Measurements from ENCODE around the gene MAIP1.

MAIP1 gene

GRCh38 chr2:199968126-199968525 lies 12.7 kb downstream of the MAIP1 start:
- Mint-ChIP-seq H3K4me1 (ENCODE audit: low read depth) (no peaks in the 10 kb centered on the region), H3K27ac (no peak overlapping the region), H3K4me3 (no peak overlapping the region), H3K36me3 (ENCODE audit: low read depth) (peaks cover 79% of the 10 kb centered on the region), H3K9me3 (no peaks in the 10 kb centered on the region), H3K27me3 (no peaks in the 10 kb centered on the region)
- DNase-seq: no peak

- DNase-seq: no peak
- H3K27me3 Mint-ChIP-seq: no peaks in the 10 kb centered on the region
- H3K9me3 Mint-ChIP-seq: no peaks in the 10 kb centered on the region
- no peak overlapping the region for H3K4me3 Mint-ChIP-seq
- H3K27ac Mint-ChIP-seq: no peak overlapping the region
- H3K4me1 Mint-ChIP-seq (ENCODE audit: low read depth): peaks cover under 1% of the 10 kb centered on the region
- peaks cover 54% of the 10 kb centered on the region for H3K36me3 Mint-ChIP-seq (ENCODE audit: low read depth)
Measured at GRCh38 chr2:199972088-199972626, 16.8 kb downstream of the MAIP1 start.

- no peaks in the 10 kb centered on the region for H3K27me3 Mint-ChIP-seq
- H3K27ac Mint-ChIP-seq: no peak overlapping the region
- peaks cover 14% of the 10 kb centered on the region for H3K4me1 Mint-ChIP-seq (ENCODE audit: low read depth)
- H3K36me3 Mint-ChIP-seq (ENCODE audit: low read depth): peaks cover 39% of the 10 kb centered on the region
- no peak for DNase-seq
- H3K9me3 Mint-ChIP-seq: no peaks in the 10 kb centered on the region
- no peak overlapping the region for H3K4me3 Mint-ChIP-seq
Measured at GRCh38 chr2:199973703-199974102, 18.3 kb downstream of the MAIP1 start.

- H3K4me3 Mint-ChIP-seq: no peak overlapping the region
- peaks cover 23% of the 10 kb centered on the region for H3K4me1 Mint-ChIP-seq (ENCODE audit: low read depth)
Measured at GRCh38 chr2:199975273-199975895, 20.0 kb downstream of the MAIP1 start.

GRCh38 chr2:199977984-199978415 lies 22.6 kb downstream of the MAIP1 start:
- no peaks in the 10 kb centered on the region for H3K27me3 Mint-ChIP-seq
- DNase-seq: no peak
- H3K4me1 Mint-ChIP-seq (ENCODE audit: low read depth): peaks cover 23% of the 10 kb centered on the region
- no peak overlapping the region for H3K4me3 Mint-ChIP-seq
- H3K27ac Mint-ChIP-seq: peak overlapping the region; percentile 75
- H3K9me3 Mint-ChIP-seq: no peaks in the 10 kb centered on the region
- peaks cover 12% of the 10 kb centered on the region for H3K36me3 Mint-ChIP-seq (ENCODE audit: low read depth)

More at GRCh38 chr2:199975273-199975895, 20.0 kb downstream of the MAIP1 start:
- Mint-ChIP-seq H3K27me3 (no peaks in the 10 kb centered on the region), H3K9me3 (no peaks in the 10 kb centered on the region), H3K27ac (no peak overlapping the region), H3K36me3 (ENCODE audit: low read depth) (peaks cover 29% of the 10 kb centered on the region)
- no peak for DNase-seq

GRCh38 chr2:199979398-199979797 lies 24.0 kb downstream of the MAIP1 start:
- H3K9me3 Mint-ChIP-seq: no peaks in the 10 kb centered on the region
- no peak for DNase-seq
- no peaks in the 10 kb centered on the region for H3K27me3 Mint-ChIP-seq
- no peak overlapping the region for H3K27ac Mint-ChIP-seq
- peaks cover 4% of the 10 kb centered on the region for H3K36me3 Mint-ChIP-seq (ENCODE audit: low read depth)
- peaks cover 23% of the 10 kb centered on the region for H3K4me1 Mint-ChIP-seq (ENCODE audit: low read depth)
- H3K4me3 Mint-ChIP-seq: no peak overlapping the region

GRCh38 chr2:199979832-199980628 lies 24.6 kb downstream of the MAIP1 start:
- H3K9me3 Mint-ChIP-seq: no peaks in the 10 kb centered on the region
- peaks cover 2% of the 10 kb centered on the region for H3K36me3 Mint-ChIP-seq (ENCODE audit: low read depth)
- H3K27ac Mint-ChIP-seq: no peak overlapping the region
- no peaks in the 10 kb centered on the region for H3K27me3 Mint-ChIP-seq
- H3K4me1 Mint-ChIP-seq (ENCODE audit: low read depth): peaks cover 23% of the 10 kb centered on the region
- DNase-seq: peak; percentile 86
- H3K4me3 Mint-ChIP-seq: no peak overlapping the region

- Mint-ChIP-seq H3K4me1 (ENCODE audit: low read depth) (peaks cover 26% of the 10 kb centered on the region), H3K4me3 (no peak overlapping the region), H3K27ac (no peak overlapping the region), H3K36me3 (ENCODE audit: low read depth) (no peaks in the 10 kb centered on the region), H3K9me3 (no peaks in the 10 kb centered on the region), H3K27me3 (no peaks in the 10 kb centered on the region)
- no peak for DNase-seq
Measured at GRCh38 chr2:199982126-199982843, 26.9 kb downstream of the MAIP1 start.

GRCh38 chr2:199983534-199983933 lies 28.2 kb downstream of the MAIP1 start:
- DNase-seq: no peak
- Mint-ChIP-seq H3K4me3 (no peak overlapping the region), H3K36me3 (ENCODE audit: low read depth) (no peaks in the 10 kb centered on the region), H3K4me1 (ENCODE audit: low read depth) (peaks cover 15% of the 10 kb centered on the region), H3K27me3 (no peaks in the 10 kb centered on the region), H3K9me3 (no peaks in the 10 kb centered on the region), H3K27ac (no peak overlapping the region)

GRCh38 chr2:199984159-199984558 lies 28.8 kb downstream of the MAIP1 start:
- H3K9me3 Mint-ChIP-seq: no peaks in the 10 kb centered on the region
- H3K36me3 Mint-ChIP-seq (ENCODE audit: low read depth): no peaks in the 10 kb centered on the region
- H3K4me3 Mint-ChIP-seq: no peak overlapping the region
- no peaks in the 10 kb centered on the region for H3K27me3 Mint-ChIP-seq
- DNase-seq: no peak
- H3K4me1 Mint-ChIP-seq (ENCODE audit: low read depth): peaks cover 10% of the 10 kb centered on the region
- no peak overlapping the region for H3K27ac Mint-ChIP-seq

GRCh38 chr2:199984755-199985154 lies 29.4 kb downstream of the MAIP1 start:
- no peak overlapping the region for H3K4me3 Mint-ChIP-seq
- no peak overlapping the region for H3K27ac Mint-ChIP-seq
- H3K27me3 Mint-ChIP-seq: no peaks in the 10 kb centered on the region
- DNase-seq: no peak
- no peaks in the 10 kb centered on the region for H3K36me3 Mint-ChIP-seq (ENCODE audit: low read depth)
- H3K9me3 Mint-ChIP-seq: no peaks in the 10 kb centered on the region
- peaks cover 8% of the 10 kb centered on the region for H3K4me1 Mint-ChIP-seq (ENCODE audit: low read depth)

- Mint-ChIP-seq H3K9me3 (no peaks in the 10 kb centered on the region), H3K4me3 (no peak overlapping the region), H3K27ac (peak overlapping the region; percentile 10), H3K4me1 (ENCODE audit: low read depth) (peaks cover 5% of the 10 kb centered on the region), H3K27me3 (no peaks in the 10 kb centered on the region), H3K36me3 (ENCODE audit: low read depth) (no peaks in the 10 kb centered on the region)
- DNase-seq: peak; percentile 55
Measured at GRCh38 chr2:199985625-199986207, 30.3 kb downstream of the MAIP1 start.

GRCh38 chr2:199987586-199987985 lies 32.2 kb downstream of the MAIP1 start:
- DNase-seq: no peak
- no peaks in the 10 kb centered on the region for H3K36me3 Mint-ChIP-seq (ENCODE audit: low read depth)
- H3K27ac Mint-ChIP-seq: no peak overlapping the region
- H3K4me3 Mint-ChIP-seq: no peak overlapping the region
- no peaks in the 10 kb centered on the region for H3K27me3 Mint-ChIP-seq
- no peaks in the 10 kb centered on the region for H3K9me3 Mint-ChIP-seq
- H3K4me1 Mint-ChIP-seq (ENCODE audit: low read depth): peaks cover 5% of the 10 kb centered on the region

GRCh38 chr2:199988151-199988550 lies 32.8 kb downstream of the MAIP1 start:
- no peak overlapping the region for H3K27ac Mint-ChIP-seq
- no peak overlapping the region for H3K4me3 Mint-ChIP-seq
- no peaks in the 10 kb centered on the region for H3K9me3 Mint-ChIP-seq
- no peaks in the 10 kb centered on the region for H3K36me3 Mint-ChIP-seq (ENCODE audit: low read depth)
- peaks cover 5% of the 10 kb centered on the region for H3K4me1 Mint-ChIP-seq (ENCODE audit: low read depth)
- no peaks in the 10 kb centered on the region for H3K27me3 Mint-ChIP-seq
- no peak for DNase-seq
